ENCODE measurements around the gene CIAO2A.
"Not testable (repeated sequence)": the region's sequence is repeated elsewhere in the genome, so short reads cannot be mapped to it uniquely, and the experiment has no call there.

The CIAO2A gene

DNA sequence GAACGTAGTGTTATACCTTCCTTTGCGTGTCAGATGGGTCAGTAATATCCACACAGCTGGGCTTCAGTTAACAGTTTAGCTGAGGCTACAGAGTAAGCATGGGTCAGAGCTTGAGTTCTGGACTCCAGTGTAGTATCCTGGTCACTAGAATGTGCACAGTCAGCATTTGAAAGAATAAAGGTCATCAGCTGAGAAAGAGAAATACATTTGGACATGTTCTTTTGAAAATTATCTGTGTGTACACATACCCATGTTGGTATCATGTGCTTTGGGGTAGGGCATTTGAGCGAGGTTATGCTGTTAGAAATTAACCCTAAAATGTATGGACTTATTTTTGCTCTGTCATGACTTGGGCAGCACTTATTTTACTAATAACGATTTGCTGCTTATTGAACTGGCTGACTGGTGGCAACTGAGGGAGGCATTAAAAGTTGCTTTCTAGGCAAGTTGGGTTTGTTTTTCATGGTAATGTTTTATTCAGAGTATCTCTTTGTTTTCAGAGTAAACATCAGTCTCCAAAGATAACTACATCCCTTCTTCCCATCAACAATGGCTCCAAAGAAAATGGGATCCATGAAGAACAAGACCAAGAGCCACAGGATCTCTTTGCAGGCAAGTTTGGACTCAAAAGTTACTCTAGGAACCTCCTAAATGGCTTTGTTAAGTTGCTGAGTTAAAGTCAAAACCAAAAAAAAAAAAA lies 18.6 kb upstream of the CIAO2A start:
- no peak for DNase-seq (ENCODE audit: extremely low read depth in 1 of 2, low read depth in 1 of 2)

DNA sequence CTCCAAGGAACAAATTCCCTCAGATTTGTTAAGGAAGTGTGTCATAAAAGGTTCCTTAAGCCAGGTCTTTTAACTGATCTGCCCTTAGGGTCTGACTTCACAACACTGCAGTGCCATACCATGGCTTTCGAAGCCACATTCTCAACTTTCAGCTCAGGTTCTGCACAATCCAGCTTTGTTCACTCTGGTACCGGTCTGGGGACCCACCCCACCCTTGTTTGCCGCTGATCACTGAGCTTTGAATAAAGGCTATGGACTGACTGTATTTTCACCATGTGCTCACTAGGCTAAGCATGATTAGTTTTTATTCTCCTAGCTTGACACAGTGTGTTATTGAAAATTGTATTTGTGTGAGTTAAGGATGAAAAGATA lies 18.0 kb upstream of the CIAO2A start:
- DNase-seq (ENCODE audit: extremely low read depth in 1 of 2, low read depth in 1 of 2): no peak

- DNase-seq (ENCODE audit: extremely low read depth in 1 of 2, low read depth in 1 of 2): no peak
Observed at GRCh38 chr15:64110950-64111678, 17.5 kb upstream of the CIAO2A start.

DNA sequence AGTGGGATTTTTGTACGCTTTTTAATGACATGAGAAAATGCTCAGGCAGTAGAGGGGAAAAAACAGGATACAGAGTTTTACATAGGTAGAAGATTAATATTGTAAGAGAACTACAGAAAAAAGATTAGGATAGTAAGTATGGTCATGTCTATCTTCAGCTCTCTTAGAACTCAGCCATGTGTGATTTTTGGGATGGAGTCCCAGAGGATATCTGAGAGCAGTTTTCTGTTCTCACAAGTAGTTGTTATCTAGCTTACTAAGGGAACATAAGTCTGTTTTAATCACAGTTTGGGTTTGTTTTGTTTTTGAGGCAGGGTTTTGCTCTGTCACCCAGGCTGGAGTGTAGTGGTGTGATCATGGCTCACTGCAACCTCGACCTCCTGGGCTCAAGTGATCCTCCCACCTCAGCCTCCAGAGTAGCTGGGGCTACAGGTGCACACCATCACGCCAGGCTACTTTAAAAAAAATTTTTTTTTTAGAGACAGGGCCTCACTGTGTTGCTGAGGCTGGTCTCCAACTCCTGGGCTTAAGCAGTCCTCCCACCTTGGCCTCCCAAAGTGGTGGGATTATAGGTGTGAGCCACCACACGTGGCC lies 16.6 kb upstream of the CIAO2A start:
- DNase-seq (ENCODE audit: extremely low read depth in 1 of 2, low read depth in 1 of 2): not testable (repeated sequence)

DNA sequence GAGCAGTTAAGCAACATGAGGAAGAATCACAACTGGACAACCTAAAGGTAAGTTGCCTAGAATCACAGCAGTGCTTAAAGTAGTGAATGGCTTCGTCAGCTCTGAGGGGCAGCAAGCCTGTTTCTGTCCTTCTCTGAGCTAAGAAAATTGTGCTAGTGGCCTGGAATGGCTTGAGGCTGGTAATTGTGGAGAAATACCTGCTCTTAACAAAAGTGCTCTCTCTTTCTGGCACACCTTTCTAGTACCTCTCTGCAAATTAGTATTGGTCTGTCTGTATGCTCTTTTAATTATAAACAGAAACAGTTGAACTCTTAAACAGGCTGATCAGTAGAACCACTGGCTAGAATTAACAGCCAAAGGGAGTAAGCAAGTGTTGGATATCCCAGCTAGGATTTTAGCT lies 13.7 kb upstream of the CIAO2A start:
- DNase-seq (ENCODE audit: extremely low read depth in 1 of 2, low read depth in 1 of 2): no peak

- no peak for DNase-seq (ENCODE audit: extremely low read depth in 1 of 2, low read depth in 1 of 2)
Observed at GRCh38 chr15:64105113-64105704, 11.6 kb upstream of the CIAO2A start.

DNA sequence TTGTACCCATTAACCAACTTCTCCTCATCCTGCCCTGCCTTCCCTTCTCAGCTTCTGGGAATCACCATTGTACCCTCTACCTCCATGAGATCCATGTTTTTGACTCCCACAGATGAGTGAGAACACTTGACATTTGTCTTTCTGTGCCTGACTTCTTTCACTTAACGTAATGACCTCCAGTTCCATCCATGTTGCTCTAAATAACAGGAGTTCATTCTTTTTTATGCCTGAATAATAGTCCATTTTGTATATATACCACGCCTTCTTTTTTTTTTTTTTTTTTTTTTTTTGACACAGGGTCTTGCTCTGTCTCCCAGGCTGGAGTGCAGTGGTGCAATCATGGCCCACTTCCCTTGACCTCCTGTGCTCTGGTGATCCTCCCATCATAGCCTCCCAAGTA lies 8.9 kb upstream of the CIAO2A start:
- DNase-seq (ENCODE audit: extremely low read depth in 1 of 2, low read depth in 1 of 2): no peak

DNA sequence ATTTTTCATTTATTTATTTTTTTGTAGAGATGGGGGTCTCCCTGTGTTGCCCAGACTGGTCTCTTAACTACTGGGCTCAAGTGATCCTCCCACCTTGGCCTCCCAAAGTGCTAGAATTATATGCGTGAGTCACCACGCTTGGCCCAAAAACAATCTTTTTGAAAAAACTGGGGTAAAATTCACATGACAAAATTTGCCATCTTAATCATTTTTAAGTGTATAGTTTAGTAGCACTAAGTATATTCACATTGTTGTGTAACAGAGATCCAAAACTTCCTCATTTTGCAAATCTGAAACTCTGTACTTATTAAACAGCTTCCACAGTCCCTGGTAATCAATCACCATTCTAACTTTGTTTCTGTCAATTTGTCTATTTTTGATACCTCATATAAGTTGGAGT lies 7.3 kb upstream of the CIAO2A start:
- DNase-seq (ENCODE audit: extremely low read depth in 1 of 2, low read depth in 1 of 2): no peak

GRCh38 chr15:64099379-64099778 lies 5.7 kb upstream of the CIAO2A start:
- no peak for DNase-seq (ENCODE audit: extremely low read depth in 1 of 2, low read depth in 1 of 2)

DNA sequence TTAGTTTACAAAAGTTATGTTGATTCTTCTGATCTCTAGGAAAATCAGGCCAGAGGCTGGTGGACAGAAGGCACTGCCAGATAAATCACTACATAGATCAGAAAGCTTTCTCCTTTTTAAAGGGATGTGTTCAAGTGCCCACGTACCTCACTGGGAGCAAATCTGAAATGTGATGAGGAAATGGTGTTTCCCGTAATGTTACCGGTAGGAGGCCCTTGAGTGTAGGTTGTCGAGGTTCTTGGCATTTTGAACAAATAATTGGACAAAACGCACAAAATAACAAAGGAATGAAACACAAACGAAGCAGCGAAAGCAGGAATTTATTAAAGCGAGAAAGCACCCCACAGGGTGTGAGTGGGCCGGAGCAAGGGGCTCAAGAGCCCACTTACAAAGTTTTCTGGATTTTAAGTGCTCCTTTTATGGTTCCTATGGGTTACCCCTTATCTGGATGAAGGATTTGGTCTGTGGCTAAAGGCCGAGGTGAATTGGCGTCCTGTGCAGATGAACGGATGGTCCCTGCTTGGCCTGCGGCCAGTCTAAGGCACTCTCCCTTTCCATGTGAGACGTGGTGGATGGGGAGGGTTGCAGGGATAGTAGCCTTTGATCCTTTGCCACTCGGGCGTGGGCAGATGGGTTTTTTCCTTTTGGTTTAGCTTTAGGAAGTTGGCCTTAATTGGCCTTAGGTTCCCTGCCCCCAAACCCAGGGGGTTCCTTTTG lies 3.2 kb upstream of the CIAO2A start:
- no peak for DNase-seq (ENCODE audit: extremely low read depth in 1 of 2, low read depth in 1 of 2)

- peak; percentile 91 to 92 for DNase-seq (ENCODE audit: extremely low read depth in 1 of 2, low read depth in 1 of 2)
Observed at GRCh38 chr15:64095795-64096667, 2.4 kb upstream of the CIAO2A start, which contains the start of gene SNX1. Gene SNX1, plus strand, starts transcription at chr15:64095982. Its CDS starts 32 bp downstream, at chr15:64096014.

DNA sequence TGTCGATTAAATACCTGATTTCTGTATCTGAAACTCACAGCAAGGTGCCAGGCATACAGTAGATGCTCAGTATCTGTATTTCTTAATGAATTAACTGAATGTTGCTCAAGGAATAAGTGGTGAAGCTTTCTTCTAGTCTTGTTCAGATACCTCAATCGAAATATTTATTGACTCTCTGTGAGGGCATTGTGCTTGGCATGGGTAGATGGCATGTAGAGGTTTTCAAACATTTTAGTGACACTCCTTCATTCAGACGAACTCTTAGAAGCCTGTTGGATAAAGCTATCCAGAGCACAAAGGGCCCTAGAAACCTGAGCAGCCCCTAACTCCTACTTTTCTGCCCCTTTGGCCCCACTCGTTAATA lies 1.8 kb upstream of the CIAO2A start:
- no peak for DNase-seq (ENCODE audit: extremely low read depth in 1 of 2, low read depth in 1 of 2)

DNA sequence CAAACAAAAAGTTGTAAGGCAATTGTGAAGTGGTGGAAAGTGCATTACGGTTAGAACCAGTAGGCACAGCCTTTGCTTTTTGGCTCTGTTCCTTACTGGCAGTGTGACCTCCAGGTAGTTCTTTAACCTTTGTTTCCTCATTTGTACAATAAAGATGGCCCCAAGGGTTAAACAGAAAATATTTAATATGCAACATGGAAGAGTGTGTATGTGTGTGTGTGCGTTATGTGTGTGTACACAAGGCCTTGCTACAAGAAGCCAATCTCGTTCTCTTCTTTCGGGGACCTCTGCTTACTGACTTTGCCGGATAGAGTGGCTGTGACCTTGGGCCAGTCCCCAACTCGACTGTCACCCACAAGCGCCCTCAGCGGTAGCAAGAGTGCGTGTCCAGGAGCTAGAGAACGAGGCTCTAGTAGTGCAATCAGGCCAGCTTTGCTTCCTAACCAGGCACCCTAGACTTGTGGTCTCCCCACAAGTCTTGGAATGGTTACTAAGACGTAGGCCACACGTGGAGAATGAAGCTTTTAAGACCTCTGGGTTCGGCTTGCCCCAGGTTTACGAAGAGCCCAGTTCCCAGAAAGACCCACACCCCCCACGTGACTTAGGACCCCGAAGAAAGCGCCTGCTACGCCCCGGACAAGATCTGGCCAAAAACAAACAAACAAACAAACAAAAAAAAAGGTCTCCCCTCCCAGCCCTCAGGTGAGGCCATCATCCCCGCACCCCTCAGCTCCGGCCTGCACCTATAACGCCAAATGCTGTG lies 593 bp downstream of the CIAO2A start:
- DNase-seq (ENCODE audit: extremely low read depth in 1 of 2, low read depth in 1 of 2): peak in 1 of 2 donors; percentile 6

- no peak for DNase-seq (ENCODE audit: extremely low read depth in 1 of 2, low read depth in 1 of 2)
Observed at GRCh38 chr15:64092075-64092820, 1.4 kb downstream of the CIAO2A start.

GRCh38 chr15:64090527-64090926 lies 3.1 kb downstream of the CIAO2A start:
- no peak for DNase-seq (ENCODE audit: extremely low read depth in 1 of 2, low read depth in 1 of 2)

GRCh38 chr15:64089543-64090280 lies 3.9 kb downstream of the CIAO2A start:
- no peak for DNase-seq (ENCODE audit: extremely low read depth in 1 of 2, low read depth in 1 of 2)

- no peak for DNase-seq (ENCODE audit: extremely low read depth in 1 of 2, low read depth in 1 of 2)
Observed at GRCh38 chr15:64082757-64083156, 10.9 kb downstream of the CIAO2A start.

DNA sequence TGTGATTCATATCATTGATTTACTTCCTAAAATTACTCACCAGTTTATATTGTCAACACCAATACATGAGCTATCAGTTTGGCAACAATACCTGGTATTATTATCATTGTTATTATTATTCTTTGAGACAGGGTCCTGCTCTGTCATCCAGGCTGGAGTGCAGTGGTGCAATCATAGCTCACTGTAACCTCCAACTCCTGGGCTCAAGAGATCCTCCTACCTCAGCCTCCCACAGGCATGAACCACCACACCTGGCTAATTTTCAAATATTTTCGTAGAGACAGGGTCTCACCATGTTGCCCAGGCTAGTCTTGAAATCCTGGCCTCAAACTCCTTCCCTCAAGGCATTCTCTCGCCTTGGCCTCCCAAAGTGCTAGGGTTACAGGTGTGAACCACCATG lies 20.1 kb downstream of the CIAO2A start:
- not testable (repeated sequence) for DNase-seq (ENCODE audit: extremely low read depth in 1 of 2, low read depth in 1 of 2)
